Hepatocyte (in vitro differentiated cells): ENCODE measurements around the gene CACNA2D1. TPM values are rescaled to one million over a fixed set of nuclear protein-coding genes. Genes with fewer than 3 reads are reported as not detected.

Experiments used
- DNase-seq: peaks from one replicate; pipeline ENCODE4 v3.0.0-alpha.2; 2016; ENCODE audit warnings: low spot score
- H2AFZ ChIP-seq: fragments of 200-600 bp; sonication (generic); 2 replicates; pipeline ENCODE4 v1.6.0; 2016; ENCODE audit warnings: antibody characterized with exemption, mild to moderate bottlenecking
- H3K27ac ChIP-seq: fragments of 200-600 bp; sonication (generic); 2 replicates; pipeline ENCODE4 v1.5.1; 2016; ENCODE audit warnings: mild to moderate bottlenecking
- H3K27me3 ChIP-seq: fragments of 200-600 bp; sonication (generic); 2 replicates; pipeline ENCODE4 v1.6.1; 2016
- H3K36me3 ChIP-seq: fragments of 200-600 bp; sonication (generic); replicated peaks from 2 replicates; pipeline ENCODE4 v1.5.1; 2016; ENCODE audit warnings: low read depth; ENCODE audit not compliant: insufficient read depth
- H3K4me1 ChIP-seq: fragments of 200-600 bp; sonication (generic); 2 replicates; pipeline ENCODE4 v1.5.1; 2016; ENCODE audit warnings: mild to moderate bottlenecking, moderate library complexity; ENCODE audit not compliant: insufficient read depth
- H3K4me2 ChIP-seq: fragments of 200-600 bp; sonication (generic); 2 replicates; pipeline ENCODE4 v1.6.0; 2016
- H3K4me3 ChIP-seq: fragments of 200-600 bp; sonication (generic); 2 replicates; pipeline ENCODE4 v1.5.1; 2016; ENCODE audit warnings: mild to moderate bottlenecking
- H3K79me2 ChIP-seq: fragments of 200-600 bp; sonication (generic); 2 replicates; pipeline ENCODE4 v1.6.0; 2017; ENCODE audit warnings: mild to moderate bottlenecking
- H3K9me2 ChIP-seq: fragments of 200-600 bp; sonication (generic); replicated peaks from 2 replicates; pipeline ENCODE4 v1.6.0; 2017; ENCODE audit warnings: mild to moderate bottlenecking; ENCODE audit not compliant: insufficient read depth
- H3K9me3 ChIP-seq: fragments of 200-600 bp; sonication (generic); 2 replicates; pipeline ENCODE4 v1.5.1; 2016; ENCODE audit warnings: low read depth, mild to moderate bottlenecking
- H4K20me1 ChIP-seq: fragments of 200-600 bp; sonication (generic); 2 replicates; pipeline ENCODE4 v1.6.0; 2016; ENCODE audit warnings: mild to moderate bottlenecking; ENCODE audit not compliant: insufficient read depth, poor library complexity, severe bottlenecking
- EZH2 ChIP-seq: fragments of 200-600 bp; sonication (generic); IDR thresholded peaks from 2 replicates; pipeline ENCODE4 v1.6.1; 2016; ENCODE audit warnings: antibody characterized with exemption, mild to moderate bottlenecking, borderline replicate concordance
- EZH2phosphoT487 ChIP-seq: fragments of 200-600 bp; sonication (generic); IDR thresholded peaks from one replicate; pipeline ENCODE4 v1.6.1; 2018; ENCODE audit warnings: antibody characterized with exemption, mild to moderate bottlenecking, low read depth, moderate library complexity; ENCODE audit not compliant: unreplicated experiment, severe bottlenecking
- WGBS: methylation state at CpG from one replicate; pipeline ENCODE4 v1.1.6; 2016; ENCODE audit warnings: low lambda C conversion rate; ENCODE audit errors: missing lambda C conversion rate; 5-methylcytosine and 5-hydroxymethylcytosine counted together
- polyA plus RNA-seq: library from polyadenylated mRNA; unstranded; fragments of >200 nt; fragmentation: Nextera tagmentation; extraction: Ambion mirVana; gene quantifications from 2 replicates; pipeline ENCODE4 v1.2.1, GENCODE V29; 2016
- total RNA-seq: library from RNA; depleted of rRNA; stranded (reverse); fragments of >200 nt; gene quantifications from 2 replicates; pipeline ENCODE4 v1.2.3, GENCODE V29; 2014
- TF ChIP-seq, protein P1 (sequence below): fragments of 200-600 bp; sonication (generic); IDR thresholded peaks from 2 replicates; pipeline ENCODE4 v1.5.1; 2016; ENCODE audit warnings: antibody characterized with exemption, mild to moderate bottlenecking; ENCODE audit not compliant: poor library complexity

Gene CACNA2D1
- total and polyA plus RNA-seq, 2 experiments from 2014 or later: 3.1 to 18.9 TPM

DNA sequence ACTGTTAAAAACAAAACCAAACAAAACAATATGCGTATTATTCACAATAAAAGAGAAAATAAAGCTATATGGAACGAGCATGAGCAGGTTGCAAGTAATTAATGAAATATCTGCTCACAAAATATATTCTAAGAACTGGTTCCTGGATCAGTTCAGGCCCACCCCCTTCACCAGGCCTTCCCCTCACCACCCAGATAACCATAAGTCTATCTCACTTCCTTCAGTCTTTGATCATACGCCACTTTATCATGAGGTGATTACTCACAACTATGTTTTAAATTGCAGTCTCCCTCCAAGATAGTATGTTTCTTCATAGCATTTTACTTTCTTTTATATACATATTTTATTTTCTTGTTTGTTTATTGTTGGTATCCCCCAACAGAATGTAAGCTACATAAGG, 410.7 kb downstream of the CACNA2D1 start:
- no peak for DNase-seq
- 84% methylated on average over 3 of the region's 3 CpGs for WGBS
- no peak overlapping the region for H2AFZ ChIP-seq
- no peaks in the 10 kb centered on the region for H3K79me2 ChIP-seq
- H3K4me3 ChIP-seq: no peak overlapping the region
- H3K4me2 ChIP-seq: no peak overlapping the region
- H3K9me3 ChIP-seq: no peaks in the 10 kb centered on the region
- H3K9me2 ChIP-seq: no peaks in the 10 kb centered on the region
- TF ChIP-seq EZH2: no peak
- TF ChIP-seq, protein P1, sequence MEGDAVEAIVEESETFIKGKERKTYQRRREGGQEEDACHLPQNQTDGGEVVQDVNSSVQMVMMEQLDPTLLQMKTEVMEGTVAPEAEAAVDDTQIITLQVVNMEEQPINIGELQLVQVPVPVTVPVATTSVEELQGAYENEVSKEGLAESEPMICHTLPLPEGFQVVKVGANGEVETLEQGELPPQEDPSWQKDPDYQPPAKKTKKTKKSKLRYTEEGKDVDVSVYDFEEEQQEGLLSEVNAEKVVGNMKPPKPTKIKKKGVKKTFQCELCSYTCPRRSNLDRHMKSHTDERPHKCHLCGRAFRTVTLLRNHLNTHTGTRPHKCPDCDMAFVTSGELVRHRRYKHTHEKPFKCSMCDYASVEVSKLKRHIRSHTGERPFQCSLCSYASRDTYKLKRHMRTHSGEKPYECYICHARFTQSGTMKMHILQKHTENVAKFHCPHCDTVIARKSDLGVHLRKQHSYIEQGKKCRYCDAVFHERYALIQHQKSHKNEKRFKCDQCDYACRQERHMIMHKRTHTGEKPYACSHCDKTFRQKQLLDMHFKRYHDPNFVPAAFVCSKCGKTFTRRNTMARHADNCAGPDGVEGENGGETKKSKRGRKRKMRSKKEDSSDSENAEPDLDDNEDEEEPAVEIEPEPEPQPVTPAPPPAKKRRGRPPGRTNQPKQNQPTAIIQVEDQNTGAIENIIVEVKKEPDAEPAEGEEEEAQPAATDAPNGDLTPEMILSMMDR: no peak
- no peak for TF ChIP-seq EZH2phosphoT487
- no peaks in the 10 kb centered on the region for H3K27me3 ChIP-seq
- no peaks in the 10 kb centered on the region for H4K20me1 ChIP-seq
- no peak overlapping the region for H3K27ac ChIP-seq
- no peaks in the 10 kb centered on the region for H3K4me1 ChIP-seq
- no peaks in the 10 kb centered on the region for H3K36me3 ChIP-seq

DNA sequence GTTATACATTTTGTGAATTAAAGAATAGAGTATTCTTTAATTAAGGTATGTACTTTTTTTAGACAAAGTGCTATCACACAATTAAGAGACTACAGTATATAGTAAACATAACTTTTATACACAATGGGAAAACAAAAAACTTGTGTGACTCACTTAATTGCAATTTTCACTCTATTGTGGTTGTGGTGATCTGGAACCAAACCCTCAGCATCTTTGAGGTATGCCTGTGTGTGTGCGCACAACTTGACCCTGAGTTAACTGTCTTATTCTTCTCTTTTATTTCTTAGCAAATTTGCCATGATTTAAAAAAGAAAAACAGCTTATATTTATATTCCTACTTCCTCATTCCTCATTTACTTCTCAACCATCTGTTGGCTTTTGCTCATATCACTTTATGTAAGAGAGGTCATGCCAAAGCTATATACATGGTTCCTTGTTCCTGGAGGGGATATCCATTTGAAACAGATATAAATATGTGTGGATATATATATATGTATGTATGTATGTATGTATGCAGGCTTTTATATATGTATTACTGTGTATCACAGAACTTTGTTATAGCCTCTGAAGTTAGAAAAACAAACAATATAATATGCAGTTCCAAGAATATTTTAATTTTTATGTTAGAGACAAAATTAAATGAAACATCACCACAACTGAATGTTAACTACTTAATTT, 414.2 kb downstream of the CACNA2D1 start:
- 97% methylated on average over 1 of the region's 1 CpG for WGBS
- no peak for DNase-seq
- TF ChIP-seq, protein P1: no peak
- TF ChIP-seq EZH2phosphoT487 (no peak), EZH2 (no peak)
- no peaks in the 10 kb centered on the region for H3K4me1 ChIP-seq
- no peaks in the 10 kb centered on the region for H3K27me3 ChIP-seq
- H3K79me2 ChIP-seq: no peaks in the 10 kb centered on the region
- H4K20me1 ChIP-seq: no peaks in the 10 kb centered on the region
- no peaks in the 10 kb centered on the region for H3K36me3 ChIP-seq
- no peak overlapping the region for H2AFZ ChIP-seq
- H3K27ac ChIP-seq: no peak overlapping the region
- no peak overlapping the region for H3K4me3 ChIP-seq
- H3K9me3 ChIP-seq: no peaks in the 10 kb centered on the region
- no peak overlapping the region for H3K4me2 ChIP-seq
- no peaks in the 10 kb centered on the region for H3K9me2 ChIP-seq

DNA sequence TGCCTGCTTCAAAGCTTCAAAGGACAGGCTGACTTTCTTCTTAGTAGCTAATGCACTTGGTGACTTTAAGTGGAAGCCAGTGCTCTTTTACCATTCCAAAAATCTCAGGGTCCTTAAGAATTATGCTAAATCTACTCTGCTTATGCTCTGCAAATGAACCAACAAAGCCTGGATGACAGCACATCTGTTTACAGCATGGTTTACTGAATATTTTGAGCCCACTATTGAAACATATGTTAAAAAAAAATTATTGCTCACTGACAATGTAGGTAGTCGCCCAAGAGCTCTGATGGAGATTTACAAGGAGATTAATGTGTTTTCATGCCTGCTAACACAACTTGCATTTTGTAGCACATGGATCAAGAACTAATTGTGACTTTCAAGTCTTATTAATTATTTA, 415.5 kb downstream of the CACNA2D1 start:
- TF ChIP-seq EZH2phosphoT487 (no peak), EZH2 (no peak)
- TF ChIP-seq, protein P1: no peak
- WGBS: 78% methylated on average over 1 of the region's 1 CpG
- Histone ChIP-seq H3K9me2 (no peaks in the 10 kb centered on the region), H3K79me2 (no peaks in the 10 kb centered on the region), H3K36me3 (no peaks in the 10 kb centered on the region), H4K20me1 (no peaks in the 10 kb centered on the region), H3K27me3 (no peaks in the 10 kb centered on the region), H3K9me3 (no peaks in the 10 kb centered on the region), H3K27ac (no peak overlapping the region), H3K4me1 (no peaks in the 10 kb centered on the region), H2AFZ (no peak overlapping the region), H3K4me2 (no peak overlapping the region), H3K4me3 (no peak overlapping the region)
- DNase-seq: no peak
